ENCODE data around the gene MCCD1.

MCCD1 gene, protein sequence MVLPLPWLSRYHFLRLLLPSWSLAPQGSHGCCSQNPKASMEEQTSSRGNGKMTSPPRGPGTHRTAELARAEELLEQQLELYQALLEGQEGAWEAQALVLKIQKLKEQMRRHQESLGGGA

DNA sequence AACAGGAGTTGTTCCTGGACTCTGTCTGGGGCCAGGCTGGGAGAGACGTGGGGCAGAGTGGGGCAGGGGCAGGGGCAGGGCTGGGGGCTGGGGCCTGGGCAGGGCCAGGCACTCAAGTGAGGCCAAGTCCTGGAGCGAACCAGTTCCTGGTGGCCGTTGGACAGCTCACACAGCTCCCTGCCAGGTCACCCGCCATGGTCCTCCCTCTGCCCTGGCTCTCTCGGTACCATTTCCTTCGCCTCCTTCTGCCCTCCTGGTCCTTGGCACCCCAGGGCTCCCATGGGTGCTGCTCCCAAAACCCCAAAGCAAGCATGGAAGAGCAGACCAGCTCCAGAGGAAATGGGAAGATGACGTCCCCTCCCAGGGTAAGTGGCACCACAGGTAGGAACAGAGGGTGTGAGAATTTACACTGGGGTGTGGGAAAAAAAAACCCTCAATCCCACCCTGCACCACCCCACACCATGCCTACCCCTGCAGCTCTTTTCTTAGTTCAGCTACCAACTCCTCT lies at the start of gene MCCD1:
Gene MCCD1, plus strand, starts transcription at position 142 of the 508 bp plus-strand sequence. Its CDS starts 53 bp downstream, at position 195.
- H3K9ac ChIP-seq: no peak within 1 kb of the TSS
- no peak within 1 kb of the TSS for H2AFZ ChIP-seq (ENCODE audit: low read depth)
- H3K79me2 ChIP-seq (ENCODE audit: insufficient read depth, low read depth): no peaks in the 10 kb centered on the region
- H3K4me2 ChIP-seq: no peak within 1 kb of the TSS
- no peaks in the 10 kb centered on the region for H3K36me3 ChIP-seq (ENCODE audit: insufficient read depth)
- no peaks in the 10 kb centered on the region for H3K4me1 ChIP-seq (ENCODE audit: low read depth, poor library complexity, severe bottlenecking)
- H3K27me3 ChIP-seq (ENCODE audit: insufficient read depth, low read depth): no peaks in the 10 kb centered on the region
- H4K20me1 ChIP-seq (ENCODE audit: insufficient read depth): no peaks in the 10 kb centered on the region
- H3K27ac ChIP-seq: no peak within 1 kb of the TSS
- no peak within 1 kb of the TSS for H3K4me3 ChIP-seq (IDR thresholded peaks at IDR 0.05; ENCODE audit: insufficient read depth, low read depth, low read length)
- TF ChIP-seq, protein P1, sequence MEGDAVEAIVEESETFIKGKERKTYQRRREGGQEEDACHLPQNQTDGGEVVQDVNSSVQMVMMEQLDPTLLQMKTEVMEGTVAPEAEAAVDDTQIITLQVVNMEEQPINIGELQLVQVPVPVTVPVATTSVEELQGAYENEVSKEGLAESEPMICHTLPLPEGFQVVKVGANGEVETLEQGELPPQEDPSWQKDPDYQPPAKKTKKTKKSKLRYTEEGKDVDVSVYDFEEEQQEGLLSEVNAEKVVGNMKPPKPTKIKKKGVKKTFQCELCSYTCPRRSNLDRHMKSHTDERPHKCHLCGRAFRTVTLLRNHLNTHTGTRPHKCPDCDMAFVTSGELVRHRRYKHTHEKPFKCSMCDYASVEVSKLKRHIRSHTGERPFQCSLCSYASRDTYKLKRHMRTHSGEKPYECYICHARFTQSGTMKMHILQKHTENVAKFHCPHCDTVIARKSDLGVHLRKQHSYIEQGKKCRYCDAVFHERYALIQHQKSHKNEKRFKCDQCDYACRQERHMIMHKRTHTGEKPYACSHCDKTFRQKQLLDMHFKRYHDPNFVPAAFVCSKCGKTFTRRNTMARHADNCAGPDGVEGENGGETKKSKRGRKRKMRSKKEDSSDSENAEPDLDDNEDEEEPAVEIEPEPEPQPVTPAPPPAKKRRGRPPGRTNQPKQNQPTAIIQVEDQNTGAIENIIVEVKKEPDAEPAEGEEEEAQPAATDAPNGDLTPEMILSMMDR (conservative IDR thresholded peaks at IDR 0.05; ENCODE audit: low read depth, low read length): no peak

DNA sequence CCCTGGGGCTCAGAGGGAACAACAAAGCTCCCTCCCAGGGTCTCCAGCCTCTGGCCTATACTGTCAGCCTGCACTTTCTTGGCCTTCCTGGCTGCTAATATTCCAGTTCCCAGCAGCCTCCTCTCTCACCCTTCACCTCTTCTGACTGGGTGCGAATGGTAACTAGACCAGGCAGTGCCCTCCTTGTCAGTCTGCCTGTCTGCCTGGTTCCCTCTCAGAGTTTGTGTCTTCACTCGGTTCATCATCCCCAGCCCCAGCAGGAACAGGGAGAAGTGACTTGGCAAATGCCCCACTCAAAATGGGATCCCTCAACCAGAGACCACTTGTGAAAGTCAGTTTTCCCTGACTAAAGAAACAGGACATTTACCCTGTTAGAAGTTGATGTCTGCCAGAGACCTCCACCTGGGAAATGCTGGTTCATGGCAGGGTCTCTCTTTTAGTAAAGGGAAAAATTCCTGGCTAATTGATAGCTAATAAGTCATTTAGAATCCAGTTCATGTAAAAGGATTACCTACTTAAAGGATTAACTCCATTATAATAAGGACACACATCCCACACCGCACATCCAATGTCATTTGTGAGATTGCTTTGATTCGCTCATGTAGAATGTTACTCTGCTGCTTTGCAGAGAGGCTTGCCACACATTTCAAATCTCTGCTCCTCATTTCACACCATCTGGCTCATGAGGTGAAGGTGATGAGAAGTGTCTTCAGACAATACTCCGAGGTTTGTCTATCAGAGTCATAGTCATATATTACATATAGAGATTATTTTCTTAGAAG lies 49.4 kb upstream of the MCCD1 start:
- no peaks in the 10 kb centered on the region for H3K79me2 ChIP-seq (ENCODE audit: insufficient read depth, low read depth)
- H4K20me1 ChIP-seq (ENCODE audit: insufficient read depth): no peaks in the 10 kb centered on the region
- no peak overlapping the region for H3K4me3 ChIP-seq (IDR thresholded peaks at IDR 0.05; ENCODE audit: insufficient read depth, low read depth, low read length)
- H2AFZ ChIP-seq (ENCODE audit: low read depth): no peak overlapping the region
- H3K4me1 ChIP-seq (ENCODE audit: low read depth, poor library complexity, severe bottlenecking): peaks cover 8% of the 10 kb centered on the region
- no peaks in the 10 kb centered on the region for H3K36me3 ChIP-seq (ENCODE audit: insufficient read depth)
- H3K9ac ChIP-seq: no peak overlapping the region
- TF ChIP-seq, protein P1 (conservative IDR thresholded peaks at IDR 0.05; ENCODE audit: low read depth, low read length): no peak
- H3K4me2 ChIP-seq: no peak overlapping the region
- no peak overlapping the region for H3K27ac ChIP-seq
- no peaks in the 10 kb centered on the region for H3K27me3 ChIP-seq (ENCODE audit: insufficient read depth, low read depth)

DNA sequence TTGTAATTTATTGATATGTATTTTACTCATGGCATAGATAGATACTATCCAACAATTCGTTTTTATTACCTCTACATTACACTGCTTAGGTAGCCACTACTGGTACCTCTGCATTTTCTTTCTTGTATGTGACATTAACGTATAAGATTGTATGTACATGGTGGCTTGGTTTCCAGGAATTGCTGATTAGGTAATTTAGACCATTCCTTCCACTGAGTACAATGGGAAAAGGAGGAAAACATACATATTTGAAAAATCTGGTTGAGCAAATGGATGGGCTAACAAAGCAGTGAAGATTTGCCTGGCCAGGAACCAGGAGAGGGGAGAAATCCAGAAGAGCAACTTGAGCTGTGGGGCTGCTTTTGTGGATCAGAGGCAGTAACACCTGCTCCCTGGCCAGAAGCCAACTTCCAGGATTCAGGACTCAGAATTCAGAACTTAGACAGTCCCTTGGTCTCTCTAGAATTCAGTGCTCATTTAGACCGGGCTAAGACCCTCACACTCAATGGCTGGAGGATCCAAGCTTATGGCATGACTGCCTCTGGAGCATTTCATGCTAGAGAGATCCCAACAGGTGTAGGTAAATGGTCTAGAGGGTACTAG lies 48.7 kb upstream of the MCCD1 start:
- Histone ChIP-seq H3K4me3 (IDR thresholded peaks at IDR 0.05; ENCODE audit: insufficient read depth, low read depth, low read length) (no peak overlapping the region), H3K36me3 (ENCODE audit: insufficient read depth) (no peaks in the 10 kb centered on the region), H4K20me1 (ENCODE audit: insufficient read depth) (no peaks in the 10 kb centered on the region), H3K79me2 (ENCODE audit: insufficient read depth, low read depth) (no peaks in the 10 kb centered on the region), H3K27ac (no peak overlapping the region), H3K27me3 (ENCODE audit: insufficient read depth, low read depth) (no peaks in the 10 kb centered on the region), H3K4me1 (ENCODE audit: low read depth, poor library complexity, severe bottlenecking) (peaks cover under 1% of the 10 kb centered on the region), H3K9ac (no peak overlapping the region), H2AFZ (ENCODE audit: low read depth) (no peak overlapping the region), H3K4me2 (no peak overlapping the region)
- TF ChIP-seq, protein P1 (conservative IDR thresholded peaks at IDR 0.05; ENCODE audit: low read depth, low read length): no peak

DNA sequence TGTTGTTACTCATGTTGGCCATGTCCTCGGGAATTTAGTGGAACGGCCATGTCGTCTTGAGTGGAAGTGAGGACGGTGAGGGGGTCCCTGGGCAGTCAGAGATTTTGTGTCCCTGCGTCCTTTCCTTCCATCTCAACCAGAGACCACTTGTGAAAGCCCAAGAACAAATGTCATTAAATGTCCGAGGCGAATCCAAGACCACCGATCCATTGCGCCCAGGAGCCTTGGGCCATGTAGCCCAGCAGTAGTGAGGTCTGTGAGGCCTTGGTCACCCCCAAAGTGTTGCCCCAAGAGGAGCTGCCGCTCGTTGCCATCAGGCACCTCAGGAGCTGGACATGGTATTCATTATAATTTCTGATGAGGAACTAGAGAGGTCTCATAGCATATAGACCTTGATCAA lies 48.2 kb upstream of the MCCD1 start:
- H3K4me1 ChIP-seq (ENCODE audit: low read depth, poor library complexity, severe bottlenecking): no peaks in the 10 kb centered on the region
- H3K9ac ChIP-seq: no peak overlapping the region
- H3K27me3 ChIP-seq (ENCODE audit: insufficient read depth, low read depth): no peaks in the 10 kb centered on the region
- H3K27ac ChIP-seq: no peak overlapping the region
- no peaks in the 10 kb centered on the region for H3K36me3 ChIP-seq (ENCODE audit: insufficient read depth)
- no peaks in the 10 kb centered on the region for H3K79me2 ChIP-seq (ENCODE audit: insufficient read depth, low read depth)
- H3K4me2 ChIP-seq: no peak overlapping the region
- H4K20me1 ChIP-seq (ENCODE audit: insufficient read depth): no peaks in the 10 kb centered on the region
- no peak overlapping the region for H3K4me3 ChIP-seq (IDR thresholded peaks at IDR 0.05; ENCODE audit: insufficient read depth, low read depth, low read length)
- no peak overlapping the region for H2AFZ ChIP-seq (ENCODE audit: low read depth)
- TF ChIP-seq, protein P1 (conservative IDR thresholded peaks at IDR 0.05; ENCODE audit: low read depth, low read length): no peak
